Fibroblast of lung (primary cell): ENCODE measurements around the gene ZFR2.

Experiments
- CTCF ChIP-seq, 2 donors: IDR thresholded peaks in 1 of 2; conservative IDR thresholded peaks in 1 of 2; 1 replicate in 1 of 2; 2 replicates in 1 of 2; pipeline ENCODE4 v1.5.1; 2011 to 2012; ENCODE audit warnings: low read length in 2 of 2, control low read depth in 1 of 2, inconsistent platforms in 1 of 2, low read depth in 1 of 2, mild to moderate bottlenecking in 1 of 2
- EZH2 ChIP-seq: IDR thresholded peaks from 2 replicates; pipeline ENCODE4 v1.5.1; 2012; ENCODE audit warnings: low read length, control low read depth, mild to moderate bottlenecking; ENCODE audit errors: missing control alignments

GRCh38 chr19:3868770-3869456 lies at the start of gene ZFR2:
- TF ChIP-seq CTCF (conservative IDR thresholded peaks at IDR 0.05 in 1 of 2, IDR thresholded peaks at IDR 0.05 in 1 of 2; ENCODE audit: low read depth in 1 of 2, low read length in 2 of 2) = no peak
- TF ChIP-seq EZH2 = no peak
